ENCODE data around the gene PHF13.

DNA sequence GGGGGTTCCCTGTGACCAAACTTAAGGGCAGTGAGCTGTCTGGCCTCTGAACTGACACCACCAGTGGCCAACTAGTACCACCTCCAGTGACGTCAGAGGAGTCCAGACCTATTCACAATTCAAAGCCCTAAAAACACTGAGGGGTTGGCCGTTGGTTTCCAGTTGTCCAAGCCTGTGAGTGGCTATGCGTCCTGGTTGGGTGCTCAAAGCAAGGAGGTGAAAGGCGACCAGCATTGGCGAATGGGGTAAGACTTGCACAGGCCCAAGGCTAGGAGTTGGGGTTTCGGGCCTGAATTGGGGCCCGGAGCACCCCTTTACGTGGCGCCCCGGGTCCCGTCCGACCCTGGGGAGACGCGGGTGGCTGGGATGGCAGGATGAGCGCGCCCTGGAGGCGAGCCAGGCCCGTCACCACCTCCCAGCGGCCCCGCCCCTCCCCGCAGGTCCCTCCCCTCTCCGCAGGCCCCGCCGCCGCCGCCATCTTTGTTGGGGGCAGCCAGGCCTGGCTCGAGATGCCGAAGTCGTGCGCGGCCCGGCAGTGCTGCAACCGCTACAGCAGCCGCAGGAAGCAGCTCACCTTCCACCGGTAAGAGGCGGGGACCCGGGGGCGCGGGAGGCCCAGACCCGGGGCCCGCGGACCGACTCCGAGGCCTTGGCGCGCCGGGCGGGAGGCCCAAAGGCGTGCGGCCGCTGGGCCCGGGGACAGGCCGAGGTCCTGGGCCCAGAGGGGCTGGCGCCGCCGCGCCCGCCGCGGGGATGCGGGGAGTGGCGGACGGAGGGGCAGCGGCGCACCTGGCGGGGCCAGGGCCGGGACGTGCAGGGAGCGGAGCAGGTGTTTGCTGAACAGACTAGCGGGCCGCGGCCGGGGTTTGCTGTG, 11.4 kb downstream of the PHF13 start, which contains the start of gene THAP3:
- TF ChIP-seq CTCF (conservative IDR thresholded peaks at IDR 0.05 in 1 of 2, IDR thresholded peaks at IDR 0.05 in 1 of 2; ENCODE audit: low read depth in 1 of 2, low read length in 2 of 2) (no peak), EZH2 (IDR thresholded peaks at IDR 0.05; ENCODE audit: low read length, missing control alignments) (no peak)

All from fibroblast of lung (primary cell).